ENCODE results near the gene CHRNA10. TPM values are rescaled to one million over a fixed set of nuclear protein-coding genes. Genes with fewer than 3 reads are reported as not detected.
"Not testable (repeated sequence)": the region's sequence is repeated elsewhere in the genome, so short reads cannot be mapped to it uniquely, and the experiment has no call there.

The CHRNA10 gene
- polyA plus RNA-seq, 3 donors: 1.3 to 3.0 (median 1.6) TPM

DNA sequence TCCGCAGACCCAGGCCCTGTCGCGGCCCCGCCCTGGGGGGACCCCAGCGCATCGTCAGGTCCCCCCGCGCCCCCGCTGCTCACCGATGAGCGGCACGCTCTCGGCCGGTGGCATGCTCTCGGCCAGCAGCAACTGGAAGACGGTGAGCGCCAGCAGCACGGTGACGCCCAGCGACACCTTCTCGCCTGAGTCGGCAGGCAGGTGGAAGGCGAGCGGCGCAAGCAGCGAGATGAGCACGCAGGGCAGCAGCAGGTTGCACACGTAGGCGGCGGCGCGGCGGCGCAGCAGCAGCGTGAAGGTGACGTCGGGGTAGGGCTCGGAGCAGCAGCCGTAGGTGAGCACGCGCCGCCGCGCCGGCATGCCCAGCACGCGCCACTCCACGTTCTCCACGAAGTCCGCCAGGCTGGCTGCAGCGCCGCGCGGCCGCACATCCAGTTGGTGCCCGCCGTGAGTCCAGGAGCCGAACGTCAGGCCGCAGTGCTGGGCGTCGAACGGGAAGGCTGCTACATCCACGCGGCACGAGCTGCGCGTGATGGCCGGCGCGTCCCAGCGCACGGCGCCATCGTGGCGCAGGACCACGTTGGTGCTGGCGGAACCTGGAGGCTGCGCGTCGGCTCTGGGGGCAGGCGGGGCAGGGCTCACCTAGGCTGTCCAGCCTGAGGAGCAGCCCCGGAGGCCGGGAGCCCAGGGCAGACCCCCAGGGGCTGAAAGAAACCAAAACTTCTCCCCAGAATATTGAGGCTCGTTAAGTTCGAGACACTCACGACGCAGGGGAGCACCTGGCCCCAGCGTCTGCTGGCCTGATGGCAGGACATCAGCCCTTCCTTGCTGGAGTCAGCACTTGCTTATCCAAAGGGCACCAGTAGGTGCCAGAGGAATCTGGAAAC, 3.8 kb downstream of the CHRNA10 start:
- no peak for DNase-seq (ENCODE audit: extremely low read depth in 1 of 11, low read depth in 9 of 11, low spot score in 4 of 11)

DNA sequence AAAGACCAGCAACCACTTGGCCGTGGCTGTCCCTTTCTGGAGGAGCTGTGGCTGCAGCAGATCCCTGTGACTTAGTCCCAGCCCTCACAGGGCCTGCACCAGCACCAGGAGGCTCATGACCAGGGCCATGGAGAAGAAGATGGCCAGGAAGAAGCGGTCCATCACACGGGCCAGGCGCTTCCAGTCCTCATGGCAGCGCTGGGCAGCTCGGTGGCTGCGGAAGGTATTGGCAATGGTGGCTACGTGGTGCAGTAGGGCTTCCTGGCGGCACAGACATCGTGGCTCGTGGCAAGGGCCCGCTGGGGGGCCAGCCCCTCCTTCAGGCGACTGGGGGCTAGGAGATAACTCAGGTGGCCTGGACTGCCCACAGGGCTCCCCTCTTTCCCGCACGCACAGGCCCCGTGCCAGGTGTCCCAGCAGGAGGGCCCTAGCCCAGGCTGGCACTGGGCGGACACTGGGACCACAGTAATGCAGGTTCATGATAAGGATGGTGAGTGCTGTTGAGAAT, 5.1 kb downstream of the CHRNA10 start:
- no peak for DNase-seq (ENCODE audit: extremely low read depth in 1 of 11, low read depth in 9 of 11, low spot score in 4 of 11)

DNA sequence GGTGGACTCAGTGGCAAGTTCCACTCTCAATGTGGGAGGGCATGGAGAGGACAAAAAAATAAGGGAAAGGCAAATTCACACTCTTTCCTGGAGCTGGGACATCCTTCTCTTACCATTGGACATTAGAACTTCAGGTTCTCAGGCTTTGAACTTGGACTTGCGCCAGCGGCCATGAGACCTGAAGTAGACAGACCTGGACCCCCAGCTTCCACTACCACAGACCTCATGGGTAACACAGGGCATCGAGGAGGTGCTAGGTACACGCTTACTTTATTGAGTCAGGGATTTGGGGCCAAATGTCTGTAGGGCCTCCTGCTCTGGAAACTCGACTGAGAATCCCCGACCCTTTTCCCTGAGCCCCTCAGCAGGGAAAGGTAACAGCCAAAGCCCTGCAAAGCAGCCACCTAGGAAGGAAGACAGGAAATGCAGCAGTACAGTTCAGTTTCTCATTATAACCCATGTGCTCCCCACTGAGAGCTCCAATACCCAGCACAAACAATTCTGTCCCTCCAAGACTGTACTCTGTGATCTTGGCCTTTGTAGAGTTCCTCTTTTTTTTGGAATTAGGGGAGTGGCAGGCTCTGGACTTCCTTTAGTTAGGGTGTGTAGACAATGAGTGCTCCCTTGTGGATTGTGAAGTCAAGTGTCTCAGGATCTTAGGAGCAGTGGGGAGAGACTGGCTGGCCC, 5.7 kb downstream of the CHRNA10 start:
- DNase-seq (ENCODE audit: extremely low read depth in 1 of 11, low read depth in 9 of 11, low spot score in 4 of 11): no peak

DNA sequence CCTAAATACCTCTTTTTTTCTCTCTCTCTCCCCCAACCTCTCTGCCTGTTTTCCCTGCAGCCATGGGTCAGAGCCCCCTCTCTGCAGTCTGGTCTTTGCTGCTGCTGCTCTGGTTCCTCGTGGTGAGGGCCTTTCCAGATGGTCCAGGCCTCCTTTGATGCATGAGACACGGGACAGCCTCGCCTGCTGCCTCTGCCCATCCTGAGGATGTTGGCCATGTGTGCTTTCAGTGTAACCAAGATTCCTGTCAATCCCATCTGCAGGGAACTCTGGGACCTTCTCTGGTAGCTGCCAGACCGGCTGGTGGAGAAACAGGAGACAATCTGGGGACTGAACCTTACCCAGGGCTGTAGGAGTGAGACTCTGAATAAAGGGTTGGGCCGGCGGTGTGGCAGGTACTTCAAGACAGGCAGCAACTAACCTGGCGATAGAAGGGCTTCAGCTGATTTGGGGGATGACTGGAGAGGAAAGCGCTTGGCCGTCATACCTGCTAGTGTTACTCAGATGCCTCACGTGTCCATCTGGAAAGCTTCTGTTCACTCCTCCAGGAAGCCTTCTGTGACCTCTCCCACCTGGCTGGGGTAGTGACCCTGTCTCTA, 7.1 kb downstream of the CHRNA10 start:
- no peak for DNase-seq (ENCODE audit: extremely low read depth in 1 of 11, low read depth in 9 of 11, low spot score in 4 of 11)

DNA sequence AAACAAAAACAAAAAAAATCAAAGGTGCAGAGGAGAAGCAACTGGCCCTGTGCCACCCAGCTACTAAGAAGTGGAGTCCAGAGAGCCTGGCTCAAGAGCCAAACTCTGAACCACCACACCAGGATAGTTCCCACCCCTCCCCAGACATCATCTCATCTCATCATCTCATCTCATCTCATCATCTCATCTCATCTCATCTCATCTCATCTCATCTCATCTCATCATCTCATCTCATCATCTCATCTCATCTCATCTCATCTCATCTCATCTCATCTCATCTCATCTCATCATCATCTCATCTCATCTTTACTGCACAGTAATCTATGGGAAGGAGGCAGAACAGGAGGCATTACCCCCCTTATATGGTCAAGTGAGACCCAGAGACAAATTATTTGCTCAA, 8.3 kb downstream of the CHRNA10 start:
- no peak for DNase-seq (ENCODE audit: extremely low read depth in 1 of 11, low read depth in 9 of 11, low spot score in 4 of 11)

DNA sequence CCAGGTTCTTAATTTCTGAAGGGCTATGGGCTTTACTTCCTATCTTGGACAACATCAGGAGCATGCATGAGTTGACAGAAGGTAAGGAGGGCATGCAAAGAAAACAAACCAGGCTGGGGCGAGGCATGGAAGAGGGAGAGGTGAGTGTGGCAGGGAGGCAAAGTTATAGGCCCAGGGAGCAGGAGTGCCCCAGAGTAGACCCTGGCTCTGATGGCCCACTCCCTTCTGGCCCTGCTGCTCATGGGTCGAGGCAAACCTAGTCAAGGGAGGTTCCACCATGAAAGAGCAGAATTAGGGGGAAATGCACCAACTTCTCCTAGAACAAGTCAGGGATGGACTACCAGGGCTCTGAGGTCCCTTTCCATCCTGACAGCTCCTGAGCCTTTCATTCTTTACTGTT, 10.2 kb downstream of the CHRNA10 start:
- DNase-seq (ENCODE audit: extremely low read depth in 1 of 11, low read depth in 9 of 11, low spot score in 4 of 11): no peak

DNA sequence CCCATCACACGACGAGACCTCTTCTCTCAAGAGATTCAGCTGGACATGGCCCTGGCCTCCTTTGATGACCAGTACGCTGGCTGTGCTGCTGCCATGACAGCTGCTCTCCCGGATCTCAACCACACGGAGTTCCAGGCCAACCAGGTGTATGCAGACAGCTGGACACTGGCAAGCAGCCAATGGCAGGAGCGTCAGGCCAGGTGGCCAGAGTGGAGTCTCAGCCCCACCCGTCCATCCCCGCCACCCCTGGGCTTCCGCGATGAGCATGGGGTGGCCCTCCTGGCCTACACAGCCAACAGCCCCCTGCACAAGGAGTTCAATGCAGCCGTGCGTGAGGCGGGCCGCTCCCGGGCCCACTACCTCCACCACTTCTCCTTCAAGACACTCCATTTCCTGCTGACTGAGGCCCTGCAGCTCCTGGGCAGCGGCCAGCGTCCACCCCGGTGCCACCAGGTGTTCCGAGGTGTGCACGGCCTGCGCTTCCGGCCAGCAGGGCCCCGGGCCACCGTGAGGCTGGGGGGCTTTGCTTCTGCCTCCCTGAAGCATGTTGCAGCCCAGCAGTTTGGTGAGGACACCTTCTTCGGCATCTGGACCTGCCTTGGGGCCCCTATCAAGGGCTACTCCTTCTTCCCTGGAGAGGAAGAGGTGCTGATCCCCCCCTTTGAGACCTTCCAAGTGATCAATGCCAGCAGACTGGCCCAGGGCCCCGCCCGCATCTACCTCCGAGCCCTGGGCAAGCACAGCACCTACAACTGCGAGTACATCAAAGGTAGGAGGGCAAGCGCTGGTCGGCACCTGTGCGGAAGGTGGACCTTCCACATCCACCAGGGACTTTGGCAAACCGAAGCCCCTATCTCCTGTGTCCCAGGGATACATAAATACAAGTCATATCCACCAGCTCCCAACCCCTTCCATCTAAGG, 11.3 kb downstream of the CHRNA10 start:
- no peak for DNase-seq (ENCODE audit: extremely low read depth in 1 of 11, low read depth in 9 of 11, low spot score in 4 of 11)

DNA sequence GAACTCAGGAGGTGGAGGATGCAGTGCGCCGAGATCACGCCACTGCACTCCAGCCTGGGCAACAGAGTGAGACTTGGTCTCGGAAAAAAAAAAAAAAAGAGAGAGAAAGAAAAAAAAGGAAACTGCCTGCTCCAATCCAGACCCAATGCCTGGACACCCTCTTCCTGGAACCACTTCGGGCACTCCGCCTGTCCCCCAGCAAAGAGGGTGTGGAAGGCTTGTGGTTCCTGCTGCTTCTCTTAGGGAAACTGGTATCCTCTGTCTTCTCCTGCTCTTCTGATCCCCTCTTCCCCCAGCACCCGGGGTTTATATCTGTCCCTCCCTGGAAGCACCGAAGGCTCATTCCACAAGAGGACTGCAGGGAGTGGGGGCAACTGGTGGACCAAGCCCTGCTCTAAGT, 12.9 kb downstream of the CHRNA10 start:
- no peak for DNase-seq (ENCODE audit: extremely low read depth in 1 of 11, low read depth in 9 of 11, low spot score in 4 of 11)

DNA sequence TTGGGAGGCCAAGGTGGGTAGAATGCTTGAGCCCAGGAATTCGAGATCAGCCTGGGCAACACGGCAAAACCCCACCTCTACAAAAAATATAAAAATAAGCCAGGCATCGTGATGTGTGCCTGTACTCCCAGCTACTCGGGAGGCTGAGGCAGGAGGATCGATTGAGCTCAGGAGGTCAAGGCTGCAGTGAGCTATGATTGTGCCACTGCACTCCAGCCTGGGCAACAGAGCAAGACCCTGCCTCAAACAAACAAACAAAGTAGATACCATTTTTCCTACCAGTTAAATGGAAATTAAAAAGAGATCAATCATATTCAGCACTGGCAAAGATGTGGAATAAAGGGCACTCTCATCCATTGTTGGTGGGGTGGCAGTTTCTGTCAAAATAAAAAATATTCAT, 13.9 kb downstream of the CHRNA10 start:
- DNase-seq (ENCODE audit: extremely low read depth in 1 of 11, low read depth in 9 of 11, low spot score in 4 of 11): not testable (repeated sequence)

DNA sequence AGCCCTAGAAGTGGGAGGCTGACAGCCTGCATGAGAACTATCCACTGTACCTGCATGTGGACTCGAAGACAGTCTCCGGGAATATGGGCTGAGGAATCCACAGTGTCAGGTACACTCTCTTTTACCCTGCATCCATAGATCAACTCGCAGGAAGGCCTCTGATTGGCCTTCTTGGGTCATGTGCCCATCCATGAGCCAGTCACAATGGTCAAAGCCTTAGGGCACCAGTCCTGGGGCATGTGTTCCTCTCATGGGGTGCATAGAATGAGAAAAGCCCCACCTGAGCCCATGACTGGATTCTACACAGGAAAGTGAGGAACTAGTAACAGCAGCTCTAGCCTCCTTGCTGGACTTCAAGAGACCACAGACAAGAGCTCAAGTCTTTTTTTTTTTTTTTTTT, 15.6 kb downstream of the CHRNA10 start:
- DNase-seq (ENCODE audit: extremely low read depth in 1 of 11, low read depth in 9 of 11, low spot score in 4 of 11): no peak

DNA sequence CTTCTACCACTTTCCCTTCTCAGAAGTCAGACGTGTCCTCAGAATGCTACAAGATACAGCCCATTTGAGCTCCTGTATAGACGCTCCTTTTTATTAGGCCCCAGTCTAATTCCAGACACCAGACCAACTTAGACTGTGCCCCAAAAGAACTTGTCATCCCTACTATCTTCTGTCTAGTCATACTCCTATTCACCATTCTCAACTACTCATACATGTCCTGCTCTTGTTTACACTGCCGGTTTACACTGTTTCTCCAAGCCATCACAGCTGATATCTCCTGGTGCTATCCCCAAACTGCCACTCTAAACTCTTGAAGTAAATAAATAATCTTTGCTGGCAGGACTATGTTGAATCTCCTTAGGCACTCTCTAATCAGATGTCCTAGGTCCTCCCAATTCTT, 18.7 kb downstream of the CHRNA10 start:
- not testable (repeated sequence) for DNase-seq (ENCODE audit: extremely low read depth in 1 of 11, low read depth in 9 of 11, low spot score in 4 of 11)

DNA sequence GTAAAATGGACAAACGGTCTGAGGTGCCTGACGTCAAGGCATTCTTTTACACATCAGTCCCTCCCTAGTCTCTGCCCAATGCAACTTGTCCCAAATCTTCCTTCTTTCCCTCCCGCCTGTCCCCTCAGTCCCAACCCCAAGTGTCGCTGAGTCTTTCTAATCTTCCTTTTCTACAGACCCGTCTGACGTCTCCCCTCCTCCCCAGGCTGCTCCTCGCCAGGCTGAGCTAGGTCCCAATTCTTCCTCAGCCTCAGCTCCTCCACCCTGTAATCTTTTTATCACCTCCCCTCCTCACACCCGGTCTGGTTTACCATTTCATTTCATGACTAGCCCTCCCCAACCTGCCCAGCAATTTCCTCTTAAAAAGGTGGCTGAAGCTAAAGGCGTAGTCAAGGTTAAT, 21.8 kb downstream of the CHRNA10 start:
- DNase-seq (ENCODE audit: extremely low read depth in 1 of 11, low read depth in 9 of 11, low spot score in 4 of 11): not testable (repeated sequence)

DNA sequence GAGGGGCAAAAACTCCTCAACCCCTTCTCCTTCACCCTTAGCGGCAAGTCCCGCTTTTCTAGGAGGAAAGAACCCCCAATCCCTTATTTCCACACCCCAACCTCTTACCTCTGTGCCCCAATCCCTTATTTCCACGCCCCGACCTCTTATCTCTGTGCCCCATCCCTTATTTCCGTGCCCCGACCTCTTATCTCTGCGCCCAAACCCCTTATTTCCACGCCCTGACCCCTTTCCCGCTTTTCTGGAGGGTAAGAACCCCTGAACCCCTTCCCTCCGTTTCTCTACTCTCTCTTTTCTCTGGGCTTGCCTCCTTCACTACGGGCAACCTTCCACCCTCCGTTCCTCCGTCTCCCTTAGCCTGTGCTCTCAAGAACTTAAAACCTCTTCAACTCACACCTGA, 22.3 kb downstream of the CHRNA10 start:
- DNase-seq (ENCODE audit: extremely low read depth in 1 of 11, low read depth in 9 of 11, low spot score in 4 of 11): not testable (repeated sequence)

DNA sequence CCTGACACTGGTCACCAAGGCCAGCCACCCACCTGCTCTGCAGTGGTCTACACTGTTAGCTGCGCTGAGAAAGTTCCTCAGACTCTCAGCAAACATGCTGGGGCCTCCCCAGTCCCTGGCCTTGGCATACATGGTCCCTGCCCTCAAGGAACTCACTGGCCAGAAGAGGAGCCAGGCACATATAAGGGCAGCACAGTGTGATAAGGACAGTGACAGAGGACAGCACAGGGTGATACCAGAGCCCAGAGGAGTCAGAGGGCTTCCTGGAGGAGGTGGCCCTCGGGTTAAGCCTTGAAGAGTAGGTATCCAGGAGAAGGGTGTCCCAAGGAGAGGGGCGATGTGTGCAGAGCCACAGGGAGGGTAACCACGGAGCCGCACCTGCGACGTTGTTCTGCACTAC, 25.6 kb downstream of the CHRNA10 start:
- no peak for DNase-seq (ENCODE audit: extremely low read depth in 1 of 11, low read depth in 9 of 11, low spot score in 4 of 11)

DNA sequence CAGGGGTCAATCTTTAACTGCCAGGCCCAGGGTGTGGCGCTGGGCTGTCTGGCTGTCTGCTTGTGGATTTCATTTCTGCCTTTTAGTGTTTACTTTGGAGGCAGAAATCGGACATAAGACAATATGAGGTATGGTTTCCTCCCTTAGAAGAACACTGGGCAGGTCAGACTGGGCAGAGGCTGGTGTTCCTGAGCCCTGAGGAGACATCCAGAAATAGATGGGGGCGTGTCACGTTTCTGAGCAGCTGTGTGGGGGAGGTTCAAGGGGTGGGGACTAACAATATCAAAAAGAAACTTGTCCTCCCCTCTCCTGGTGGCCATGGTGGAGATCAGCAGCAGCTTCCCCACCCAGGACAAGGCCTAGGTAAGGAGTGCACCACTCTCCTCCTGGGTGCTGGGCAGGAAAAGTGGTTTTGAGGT, 26.4 kb downstream of the CHRNA10 start, which contains the start of gene ART1:
ART1 (plus strand) TSS at position 312 of the 419 bp plus-strand sequence. CDS start 14,086 bp downstream, outside the sequence.
- no peak for DNase-seq (ENCODE audit: extremely low read depth in 1 of 11, low read depth in 9 of 11, low spot score in 4 of 11)

DNA sequence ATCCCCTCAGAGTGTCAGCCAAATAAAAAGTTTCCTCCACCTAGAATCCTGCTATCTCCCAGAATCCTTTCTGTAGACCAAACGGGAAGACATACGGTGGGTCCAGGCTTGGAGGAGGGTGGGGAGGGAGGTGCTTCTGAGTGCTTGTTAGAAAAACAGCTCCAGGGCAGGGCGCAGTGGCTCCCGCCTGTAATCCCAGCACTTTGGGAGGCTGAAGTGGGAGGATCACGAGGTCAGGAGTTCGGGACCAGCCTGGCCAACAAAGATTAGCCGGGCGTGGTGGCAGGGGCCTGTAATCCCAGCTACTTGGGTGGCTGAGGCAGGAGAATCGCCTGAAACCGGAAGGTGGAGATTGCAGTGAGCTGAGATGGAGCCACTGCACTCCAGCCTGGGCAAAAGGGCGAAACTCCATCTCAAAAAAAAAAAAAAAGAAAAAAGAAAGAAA, 28.1 kb downstream of the CHRNA10 start:
- DNase-seq (ENCODE audit: extremely low read depth in 1 of 11, low read depth in 9 of 11, low spot score in 4 of 11): peak in 2 of 11 donors; percentile 11 to 15

DNA sequence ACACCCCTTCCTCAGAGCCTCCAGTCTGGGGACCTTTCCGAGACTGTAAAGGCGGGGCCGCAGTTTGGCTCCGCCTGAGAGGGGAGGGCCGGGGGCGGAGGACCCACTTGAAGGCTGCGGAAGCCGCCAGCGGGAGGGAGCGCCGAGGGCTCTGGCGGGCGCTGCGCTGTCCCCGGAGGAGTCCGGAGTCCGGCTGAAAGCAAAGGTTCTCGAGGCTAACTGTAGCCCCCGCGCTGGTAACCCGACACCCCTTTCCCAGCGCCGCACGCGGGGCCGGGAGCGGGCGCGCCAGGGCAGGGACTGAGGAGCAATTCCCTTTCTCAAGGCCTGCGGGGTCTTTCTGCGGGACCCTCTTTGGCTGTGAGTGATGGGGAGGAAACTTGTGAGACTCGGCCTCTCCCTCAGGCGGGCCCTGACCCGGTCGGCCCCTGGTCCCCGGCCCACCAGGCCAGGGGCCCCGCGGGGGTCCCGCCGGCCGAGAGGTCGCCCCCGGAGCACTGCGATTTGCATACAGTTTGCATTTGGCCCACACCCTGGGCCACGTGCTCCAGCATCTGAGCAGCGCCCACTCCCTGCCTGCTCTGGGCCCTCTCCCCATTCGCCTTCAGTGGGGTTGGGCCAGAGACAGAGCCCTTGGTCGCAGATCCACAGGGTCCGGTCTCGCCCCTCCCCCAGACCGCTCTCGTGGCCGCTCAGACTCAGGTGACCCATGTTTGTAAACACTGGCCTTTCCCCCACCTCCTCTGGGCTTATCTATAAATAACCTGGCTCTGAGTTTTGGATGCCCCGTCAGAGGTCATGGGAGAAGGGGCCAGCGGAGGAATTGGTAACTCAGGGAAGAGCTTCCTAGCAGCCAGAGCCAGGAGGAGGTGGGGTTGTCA, 28.9 kb downstream of the CHRNA10 start:
- DNase-seq (ENCODE audit: extremely low read depth in 1 of 11, low read depth in 9 of 11, low spot score in 4 of 11): peak; percentile 64 to 89 (median 80)

DNA sequence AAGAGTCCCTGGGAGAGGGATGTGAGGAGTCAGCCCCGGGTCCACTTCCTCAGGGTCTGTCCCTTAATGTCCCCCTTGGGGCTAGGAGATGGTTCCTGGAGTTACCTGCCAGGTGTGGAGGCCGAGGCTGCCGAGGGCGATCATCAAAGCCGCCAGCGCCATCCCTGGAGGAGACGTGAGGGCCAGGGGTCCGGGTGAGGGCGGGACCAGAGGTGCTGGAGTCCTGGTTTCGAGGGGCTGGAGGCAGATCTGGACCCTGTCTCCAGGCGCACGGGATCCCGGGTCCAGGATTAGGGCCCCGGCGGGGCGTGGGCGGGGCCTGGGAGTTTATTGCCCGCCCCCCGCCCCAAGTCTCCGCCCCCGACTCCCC, 29.5 kb downstream of the CHRNA10 start, which contains the start of gene ART5:
ART5 (minus strand) TSS at position 292 of the 370 bp plus-strand sequence; CDS start at position 162, 130 bp downstream.
- DNase-seq (ENCODE audit: extremely low read depth in 1 of 11, low read depth in 9 of 11, low spot score in 4 of 11): no peak
